Right renal pelvis (tissue), 4 donors: ENCODE results near the gene TMEM151B. TPM values are rescaled to one million over a fixed set of nuclear protein-coding genes. Genes with fewer than 3 reads are reported as not detected.
"Not testable (repeated sequence)": the region's sequence is repeated elsewhere in the genome, so short reads cannot be mapped to it uniquely, and the experiment has no call there.

Source experiments
- DNase-seq, 4 donors: peaks; one replicate each; pipeline ENCODE4 v3.0.0-alpha.2; 2013; ENCODE audit warnings: low read depth in 4 of 4, low spot score in 3 of 4, missing footprints in 1 of 4
- polyA plus RNA-seq, 4 donors: library from polyadenylated mRNA; unstranded; fragments of 120-200 nt; gene quantifications; one replicate each; pipeline ENCODE4 v1.2.1, GENCODE V29; 2013; ENCODE audit not compliant: insufficient read length in 4 of 4

TMEM151B gene
- polyA plus RNA-seq, 4 donors: 0.42 to 0.84 (median 0.64) TPM

GRCh38 chr6:44301106-44301505 lies 30.9 kb downstream of the TMEM151B start:
- no peak for DNase-seq

DNA sequence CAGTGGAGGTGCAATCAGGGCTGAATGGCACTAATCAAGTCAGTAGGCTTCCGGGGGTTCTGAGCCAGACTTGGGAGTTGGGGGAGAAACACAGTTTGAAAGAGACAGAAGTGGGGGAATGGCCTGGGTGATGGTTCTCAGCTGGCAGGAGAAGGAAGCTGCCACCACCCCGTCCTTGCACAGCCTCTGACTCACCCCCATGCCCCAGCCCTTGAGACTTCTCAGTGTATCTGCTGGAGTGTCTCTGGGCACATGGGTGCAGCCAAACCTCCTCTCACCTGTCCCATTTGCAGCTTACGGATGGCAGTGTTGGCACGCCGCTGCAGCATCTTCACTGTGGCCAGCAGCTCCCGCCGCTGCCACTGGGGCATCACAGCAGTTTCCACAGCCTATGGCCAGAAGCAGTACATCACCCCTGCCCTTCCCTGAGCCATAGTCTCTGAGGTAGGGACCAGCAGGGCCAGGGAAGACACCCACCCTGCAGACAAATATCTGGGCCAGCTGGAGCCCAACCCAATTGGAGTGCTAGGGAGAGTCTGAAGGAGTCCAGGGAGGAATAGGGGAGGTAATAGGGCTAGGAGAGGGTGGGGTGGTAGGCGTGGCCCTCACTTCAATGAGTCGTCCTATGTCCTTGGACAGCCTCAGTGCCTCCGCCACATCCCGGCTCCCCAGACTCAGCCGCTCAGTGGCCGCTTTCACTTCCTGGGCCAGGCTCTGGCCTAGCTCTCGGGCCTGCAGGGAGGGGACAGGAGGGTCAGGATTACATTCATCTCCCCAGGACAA lies 31.7 kb downstream of the TMEM151B start:
- no peak for DNase-seq

DNA sequence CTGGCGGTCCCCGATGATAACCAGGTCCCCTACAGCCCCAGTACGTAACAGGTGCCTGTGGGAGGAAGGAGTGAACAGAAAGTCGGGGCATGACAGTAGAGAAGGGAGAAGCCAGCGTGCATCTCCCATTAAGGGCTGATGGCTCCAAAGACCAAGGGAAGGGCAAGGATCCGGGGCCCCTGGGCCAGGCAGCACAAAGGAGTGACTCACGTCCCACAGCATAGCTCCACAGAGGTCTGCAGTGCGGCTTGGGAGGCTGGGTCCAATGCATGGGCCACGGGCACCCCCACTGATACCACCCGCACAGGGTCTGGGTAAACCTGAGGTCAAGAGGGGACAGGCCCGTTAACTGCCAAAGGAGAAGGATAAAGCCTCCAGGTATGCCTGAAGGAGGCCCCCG lies 32.6 kb downstream of the TMEM151B start:
- DNase-seq: no peak

DNA sequence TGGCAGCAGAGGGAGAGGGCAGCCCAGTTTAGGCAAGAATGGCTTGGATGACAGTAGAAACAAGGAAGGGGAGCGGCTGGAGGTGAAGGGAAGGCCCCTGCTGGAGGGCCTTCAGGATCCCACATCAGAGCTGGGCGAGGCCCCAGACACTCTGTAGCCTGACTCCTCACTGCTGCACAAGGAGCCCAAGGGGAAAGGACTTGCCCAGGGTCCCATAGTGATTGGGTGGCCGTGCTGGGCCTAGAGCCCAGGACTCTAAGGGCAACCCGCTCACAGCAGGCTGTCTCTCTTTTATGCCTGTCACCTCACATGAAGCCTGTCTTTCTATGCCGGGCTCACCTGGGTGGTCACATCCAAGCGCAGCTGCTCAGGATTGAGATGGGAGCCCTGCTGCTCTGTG lies 33.6 kb downstream of the TMEM151B start:
- no peak for DNase-seq

GRCh38 chr6:44304282-44305199 lies 34.3 kb downstream of the TMEM151B start:
- DNase-seq: no peak

DNA sequence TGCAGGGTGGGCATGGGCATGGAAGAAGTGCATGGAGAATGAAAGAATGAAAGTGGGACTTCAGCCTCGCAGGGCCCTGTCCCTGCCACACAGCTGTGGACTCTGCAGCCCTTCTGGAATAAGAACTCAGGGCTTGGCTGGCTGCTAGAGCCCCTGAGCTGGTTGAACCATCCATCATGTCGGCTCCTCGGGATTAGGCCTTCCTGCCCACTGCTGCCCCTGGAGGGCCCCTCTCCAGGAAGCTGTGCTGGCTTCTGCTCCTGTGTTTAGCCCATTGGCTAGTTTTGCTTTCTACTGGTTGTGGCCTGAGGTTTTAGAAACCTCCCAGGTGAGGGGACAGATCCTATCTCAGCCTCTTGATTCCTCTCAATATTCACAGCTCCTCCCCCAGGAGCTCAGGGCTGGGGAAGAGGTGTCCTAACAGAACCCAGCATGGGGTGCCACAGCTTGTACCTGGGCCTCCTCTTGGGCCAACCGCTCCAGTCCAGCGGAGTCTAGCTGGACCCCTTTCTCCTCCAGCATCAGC lies 35.0 kb downstream of the TMEM151B start:
- DNase-seq: no peak

DNA sequence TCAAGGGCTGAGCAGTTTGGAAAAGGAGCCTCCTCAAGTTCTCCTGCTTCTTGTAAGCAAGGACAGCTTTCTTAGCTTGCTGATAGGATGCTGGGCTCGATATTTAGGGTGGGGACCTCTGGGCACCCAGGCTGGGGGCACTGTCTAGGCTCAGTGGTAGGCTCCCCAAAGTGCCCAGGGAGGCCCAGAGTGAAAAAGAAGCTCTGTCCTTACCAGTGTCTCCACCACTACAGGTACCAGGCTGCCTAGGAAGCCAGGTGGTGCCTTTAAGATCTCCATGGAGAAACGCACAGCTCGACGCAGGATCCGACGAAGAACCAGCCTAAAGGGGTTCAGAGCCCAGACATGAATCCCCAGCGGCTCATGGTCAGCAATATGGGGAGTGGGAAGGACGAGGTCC lies 36.5 kb downstream of the TMEM151B start:
- DNase-seq: no peak

DNA sequence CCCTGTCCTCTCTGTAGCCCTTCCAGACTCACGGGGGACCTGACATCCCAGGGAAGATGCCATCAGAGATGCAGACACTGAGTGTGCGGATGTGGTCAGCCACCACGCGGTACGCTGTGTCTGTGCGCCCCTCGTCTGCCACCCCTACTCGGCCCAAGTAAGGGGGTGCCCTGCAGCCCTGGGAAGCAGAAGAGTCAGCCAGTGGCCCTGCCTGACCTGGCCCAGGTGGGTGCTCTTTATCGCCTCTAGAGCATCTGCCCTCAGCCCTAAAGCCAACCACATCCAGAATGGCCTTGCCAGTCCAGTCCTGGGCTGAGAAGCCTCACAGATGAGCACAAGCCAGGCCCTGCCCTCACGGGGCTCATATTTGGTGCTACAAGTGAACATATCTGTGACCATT lies 37.0 kb downstream of the TMEM151B start:
- no peak for DNase-seq

DNA sequence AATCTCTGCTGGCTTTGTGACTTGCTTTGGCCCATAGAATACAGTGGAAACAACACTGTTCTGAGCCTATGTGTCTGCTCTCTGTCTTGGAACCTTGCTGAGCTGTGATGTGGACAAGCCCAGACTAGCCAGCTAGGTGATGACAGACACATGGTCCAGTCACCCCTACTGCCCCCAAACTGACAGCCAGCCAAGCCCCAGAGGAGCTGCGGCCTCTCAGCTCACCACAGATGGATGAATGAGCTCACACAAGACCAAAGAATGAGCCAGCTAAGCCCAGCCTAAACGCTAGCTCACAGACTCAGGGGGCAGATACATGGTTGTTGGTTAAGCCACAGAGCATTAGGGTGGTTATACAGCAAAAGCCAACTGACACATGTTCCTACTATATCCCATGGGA lies 38.8 kb downstream of the TMEM151B start:
- no peak for DNase-seq

DNA sequence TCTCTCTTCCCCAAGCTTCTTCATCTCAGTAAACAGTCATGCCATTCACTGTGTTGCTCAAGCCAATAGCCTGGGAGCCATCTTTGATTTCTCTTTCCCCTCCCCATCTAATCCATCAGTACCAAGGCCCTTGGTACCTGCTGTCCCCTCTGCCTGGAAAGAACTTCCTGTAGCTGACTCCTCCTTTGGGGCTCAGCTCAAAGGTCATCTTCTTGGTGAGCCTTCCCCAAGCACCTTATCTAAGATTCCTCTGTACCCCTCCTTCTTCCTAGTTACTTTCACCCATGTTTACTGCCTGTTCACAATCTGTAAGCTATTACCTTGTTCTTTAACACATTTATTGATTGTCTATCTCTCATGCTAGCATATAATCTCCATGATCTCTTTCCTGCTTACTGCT lies 39.4 kb downstream of the TMEM151B start:
- no peak for DNase-seq

DNA sequence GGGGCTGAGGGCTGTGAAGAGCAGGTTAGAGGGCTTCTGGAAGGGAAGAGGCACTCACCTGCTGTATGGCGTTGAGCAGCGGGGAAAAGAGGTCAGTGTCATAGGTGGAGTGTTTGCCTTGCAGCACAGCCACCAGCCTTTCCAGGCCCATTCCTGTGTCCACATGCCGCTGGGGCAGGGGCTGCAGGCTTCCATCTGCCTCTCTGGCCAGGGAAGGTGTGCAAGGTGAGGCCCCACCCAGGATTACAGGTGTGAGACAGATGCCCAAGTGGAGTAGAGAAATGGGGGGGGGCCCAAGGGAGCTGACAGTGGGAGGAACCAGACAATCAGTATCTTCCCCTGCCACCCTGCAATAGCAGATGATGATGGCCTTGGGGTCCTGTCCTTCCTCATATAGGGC lies 40.0 kb downstream of the TMEM151B start:
- no peak for DNase-seq

- DNase-seq: no peak
These were observed 41.1 kb downstream of the TMEM151B start for GRCh38 chr6:44311304-44311703.

GRCh38 chr6:44311767-44312166 lies 41.5 kb downstream of the TMEM151B start:
- DNase-seq: no peak

- DNase-seq: peak; percentile 65 to 82 (median 70)
These were observed 42.9 kb downstream of the TMEM151B start, which contains the start of gene AARS2 for GRCh38 chr6:44312901-44313788. TSS of gene AARS2 (minus strand) at chr6:44313347. CDS start at chr6:44313323, 24 bp downstream.

- DNase-seq: not testable (repeated sequence)
These were observed 44.4 kb downstream of the TMEM151B start for GRCh38 chr6:44314657-44315056.

DNA sequence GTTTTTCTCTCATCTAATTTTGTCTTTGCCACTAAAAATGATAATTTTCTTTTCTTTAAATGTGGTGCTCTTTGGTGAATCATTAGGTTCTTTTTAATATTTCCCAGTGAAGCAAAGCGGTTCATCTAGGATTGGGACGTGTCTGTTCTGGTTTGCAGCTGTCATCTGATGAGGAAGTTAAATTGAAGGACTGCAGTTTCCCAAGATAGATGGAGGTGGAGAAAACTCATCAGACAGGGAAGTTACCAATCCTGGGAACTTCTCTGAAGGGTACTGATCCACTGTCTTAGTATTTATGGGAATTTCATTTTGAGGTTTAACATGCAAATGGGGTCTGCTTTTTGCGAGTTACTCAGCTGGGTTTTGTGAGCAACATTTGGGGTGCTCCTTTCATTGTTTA lies 45.3 kb downstream of the TMEM151B start:
- no peak for DNase-seq

DNA sequence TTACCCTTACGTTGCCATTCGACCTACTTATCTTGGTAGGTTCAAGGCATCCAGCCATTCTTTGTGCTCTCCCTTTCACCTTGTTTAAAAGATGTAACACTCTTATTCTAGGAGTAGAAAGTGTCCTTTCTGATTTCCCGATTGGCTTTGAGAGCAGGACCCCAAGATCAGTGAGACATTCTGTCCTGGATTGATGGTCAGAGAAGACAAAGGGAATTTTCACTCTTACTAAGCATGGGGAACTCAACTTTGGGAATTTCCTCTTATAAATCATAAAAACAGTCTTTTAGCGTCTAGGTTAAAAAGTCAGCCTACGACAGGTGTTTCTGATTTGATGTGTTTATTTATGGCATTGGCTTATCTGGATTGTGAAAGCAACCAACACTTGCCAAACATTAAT lies 45.7 kb downstream of the TMEM151B start:
- no peak for DNase-seq

- no peak for DNase-seq
These were observed 46.2 kb downstream of the TMEM151B start for GRCh38 chr6:44316481-44316880.

DNA sequence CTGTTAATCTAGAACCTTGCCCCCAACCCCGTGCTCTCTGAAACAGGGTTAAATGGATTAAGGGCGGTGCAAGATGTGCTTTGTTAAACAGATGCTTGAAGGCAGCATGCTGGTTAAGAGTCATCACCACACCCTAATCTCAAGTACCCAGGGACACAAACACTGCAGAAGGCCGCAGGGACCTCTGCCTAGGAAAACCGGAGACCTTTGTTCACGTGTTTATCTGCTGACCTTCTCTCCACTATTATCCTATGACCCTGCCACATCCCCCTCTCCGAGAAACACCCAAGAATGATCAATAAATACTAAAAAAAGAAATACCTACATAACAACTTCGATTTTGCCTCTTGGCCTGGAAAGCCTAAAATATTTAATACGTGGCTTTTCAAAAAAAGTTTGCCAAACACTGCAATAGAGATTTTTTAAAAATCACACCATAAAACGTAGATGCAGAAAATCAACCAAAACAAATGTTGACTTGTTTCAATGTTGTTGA lies 46.9 kb downstream of the TMEM151B start:
- DNase-seq: not testable (repeated sequence)

DNA sequence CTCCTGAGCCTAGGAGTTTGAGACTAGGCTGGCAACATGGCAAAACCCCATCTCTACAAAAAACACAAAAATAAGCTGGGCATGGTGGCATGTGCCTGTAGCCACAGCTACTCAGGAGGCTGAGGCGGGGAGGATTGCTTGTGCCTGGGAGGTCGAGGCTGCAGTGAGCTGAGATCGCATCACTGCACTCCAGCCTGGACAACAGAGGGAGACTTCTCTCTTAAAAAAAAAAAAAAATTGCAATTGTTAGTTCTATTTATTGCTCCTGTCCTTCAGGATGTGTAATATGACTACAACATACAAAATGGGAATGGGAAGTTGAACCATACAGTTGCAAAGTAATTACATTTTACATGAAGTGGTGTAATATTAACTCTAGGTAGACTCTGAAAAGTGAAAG lies 51.0 kb downstream of the TMEM151B start:
- no peak for DNase-seq
